Upper lobe of left lung (tissue), 6 donors: ENCODE measurements around the gene TANGO2. TPM values are rescaled to one million over a fixed set of nuclear protein-coding genes. Genes with fewer than 3 reads are reported as not detected.

Experiments
- ATAC-seq, 2 donors: fragments of 200-7000 bp; cut with Tn5 transposase; one replicate each; pipeline ENCODE4 v1.9.1; 2022; ENCODE audit warnings: mild to moderate bottlenecking in 2 of 2, moderate library complexity in 2 of 2; ENCODE audit not compliant: low FRiP score in 2 of 2
- DNase-seq, 2 donors: peaks; one replicate each; pipeline ENCODE4 v3.0.0-alpha.2; 2019 to 2020
- H3K27ac ChIP-seq, 4 donors: fragments of 200-600 bp; sonication (generic); one replicate each; pipeline ENCODE4 v1.5.1; 2016 to 2019
- H3K27me3 ChIP-seq, 4 donors: fragments of 200-600 bp; sonication (generic); one replicate each; pipeline ENCODE4 v1.5.1; 2017 to 2019
- H3K36me3 ChIP-seq, 4 donors: fragments of 200-600 bp; sonication (generic); one replicate each; pipeline ENCODE4 v1.5.1; 2016 to 2019
- H3K4me1 ChIP-seq, 4 donors: fragments of 200-600 bp; sonication (generic); one replicate each; pipeline ENCODE4 v1.5.1; 2018 to 2019
- H3K4me3 ChIP-seq, 4 donors: fragments of 200-600 bp; sonication (generic); one replicate each; pipeline ENCODE4 v1.5.1; 2017 to 2019; ENCODE audit warnings: mild to moderate bottlenecking in 2 of 4, moderate library complexity in 1 of 4
- H3K9me3 ChIP-seq, 4 donors: fragments of 200-600 bp; sonication (generic); one replicate each; pipeline ENCODE4 v1.5.1; 2018 to 2019
- CTCF ChIP-seq, 6 experiments: fragments of 450-650 bp in 4 of 6; fragments of 200-600 bp in 2 of 6; sonication (generic) in 2 of 6; IDR thresholded peaks; one replicate each; pipeline ENCODE4 v1.5.1; 2016 to 2019; ENCODE audit warnings: antibody characterized with exemption in 6 of 6
- EP300 ChIP-seq, 4 donors: sonication (generic); formaldehyde crosslinking; IDR thresholded peaks; one replicate each; pipeline ENCODE4 v1.5.1; 2017; ENCODE audit warnings: antibody characterized with exemption in 4 of 4, control low read depth in 2 of 4
- POLR2A ChIP-seq, 4 donors: fragments of 450-650 bp; IDR thresholded peaks; one replicate each; pipeline ENCODE4 v1.5.1; 2016 to 2017; ENCODE audit warnings: antibody characterized with exemption in 4 of 4, mild to moderate bottlenecking in 2 of 4
- POLR2AphosphoS5 ChIP-seq, 2 donors: sonication (generic); formaldehyde crosslinking; IDR thresholded peaks; one replicate each; pipeline ENCODE4 v1.5.1; 2017; ENCODE audit warnings: antibody characterized with exemption in 2 of 2
- WGBS, 2 donors: methylation state at CpG; one replicate each; pipeline ENCODE4 v1.1.5; 2017 to 2018; 5-methylcytosine and 5-hydroxymethylcytosine counted together
- total RNA-seq, 6 donors: library from RNA; depleted of rRNA in 4 of 6; stranded (reverse); fragments of >200 nt in 4 of 6; gene quantifications; one replicate each; pipeline versions ENCODE4 v1.1.0 to v1.2.1, GENCODE V29; 2016 to 2021
- donor health status: DM: no; HTN: no; CAD: no; lungs with moderate emphysema.
- donor health status: DM: no; HTN: yes; CAD: no; lungs with severe emphysema.

The TANGO2 gene
- total RNA-seq, 6 donors from 2014 or later = 33.9 to 94.3 (median 55.0) TPM

DNA sequence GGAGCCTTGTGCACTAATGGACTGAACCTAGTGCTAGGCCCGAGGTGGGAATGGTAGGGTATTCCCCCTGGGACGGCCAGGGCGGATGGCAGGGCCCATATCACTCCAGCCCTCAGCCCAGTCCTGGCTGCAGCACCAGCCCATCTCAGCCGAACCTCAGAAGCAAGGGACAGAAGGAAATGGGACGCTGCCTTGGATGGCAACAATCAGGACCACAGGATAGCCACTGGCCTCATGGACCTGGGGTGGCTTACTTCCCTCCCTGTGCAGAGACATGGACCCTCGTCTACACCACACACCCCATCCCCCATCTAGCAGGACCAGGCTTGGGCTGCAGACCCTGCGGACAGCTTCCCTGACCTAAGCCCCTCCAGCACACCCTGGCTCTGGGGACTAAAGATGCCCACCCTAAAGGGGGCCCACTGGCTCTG is 28.4 kb upstream of the TANGO2 start:
- Histone ChIP-seq H3K27ac (no peak overlapping the region), H3K27me3 (no peaks in the 10 kb centered on the region), H3K36me3 (no peaks in the 10 kb centered on the region), H3K4me1 (peaks cover 11 to 26% (median 15%) of the 10 kb centered on the region in 4 donors), H3K9me3 (no peaks in the 10 kb centered on the region), H3K4me3 (no peak overlapping the region)
- 89 to 90% methylated on average over 7 of the region's 7 CpGs for WGBS, 2 donors
- ATAC-seq = no peak
- no peak for TF ChIP-seq CTCF (IDR thresholded peaks at IDR 0.05)
- no peak for TF ChIP-seq EP300 (IDR thresholded peaks at IDR 0.05)
- TF ChIP-seq POLR2A (IDR thresholded peaks at IDR 0.05) = no peak
- TF ChIP-seq POLR2AphosphoS5 (IDR thresholded peaks at IDR 0.05) = no peak
- DNase-seq = no peak

- H3K4me3 ChIP-seq = no peak overlapping the region
- H3K4me1 ChIP-seq = peaks cover 11 to 26% (median 15%) of the 10 kb centered on the region in 4 donors
- no peak overlapping the region for H3K27ac ChIP-seq
- no peaks in the 10 kb centered on the region for H3K9me3 ChIP-seq
- no peak for ATAC-seq
- WGBS, 2 donors = 92% methylated on average over 6 of the region's 6 CpGs; no CpG with 5 or more reads in 1 of the 2 donors
- DNase-seq = no peak
- no peaks in the 10 kb centered on the region for H3K27me3 ChIP-seq
- H3K36me3 ChIP-seq = no peaks in the 10 kb centered on the region
- no peak for TF ChIP-seq EP300 (IDR thresholded peaks at IDR 0.05)
- TF ChIP-seq CTCF (IDR thresholded peaks at IDR 0.05) = no peak
- no peak for TF ChIP-seq POLR2AphosphoS5 (IDR thresholded peaks at IDR 0.05)
- TF ChIP-seq POLR2A (IDR thresholded peaks at IDR 0.05) = no peak
Observed at GRCh38 chr22:19992921-19993355, 28.0 kb upstream of the TANGO2 start.

GRCh38 chr22:19993926-19994325 is 27.0 kb upstream of the TANGO2 start:
- DNase-seq = no peak
- no peak overlapping the region for H3K27ac ChIP-seq
- H3K27me3 ChIP-seq = no peaks in the 10 kb centered on the region
- H3K36me3 ChIP-seq = no peaks in the 10 kb centered on the region
- TF ChIP-seq POLR2A (IDR thresholded peaks at IDR 0.05) (no peak), CTCF (IDR thresholded peaks at IDR 0.05) (no peak), POLR2AphosphoS5 (IDR thresholded peaks at IDR 0.05) (no peak), EP300 (IDR thresholded peaks at IDR 0.05) (no peak)
- no peaks in the 10 kb centered on the region for H3K9me3 ChIP-seq
- WGBS, 2 donors = 92 to 95% methylated on average over 7 of the region's 7 CpGs
- H3K4me1 ChIP-seq = peaks cover 14 to 26% (median 17%) of the 10 kb centered on the region in 4 donors
- ATAC-seq = no peak
- H3K4me3 ChIP-seq = no peak overlapping the region

DNA sequence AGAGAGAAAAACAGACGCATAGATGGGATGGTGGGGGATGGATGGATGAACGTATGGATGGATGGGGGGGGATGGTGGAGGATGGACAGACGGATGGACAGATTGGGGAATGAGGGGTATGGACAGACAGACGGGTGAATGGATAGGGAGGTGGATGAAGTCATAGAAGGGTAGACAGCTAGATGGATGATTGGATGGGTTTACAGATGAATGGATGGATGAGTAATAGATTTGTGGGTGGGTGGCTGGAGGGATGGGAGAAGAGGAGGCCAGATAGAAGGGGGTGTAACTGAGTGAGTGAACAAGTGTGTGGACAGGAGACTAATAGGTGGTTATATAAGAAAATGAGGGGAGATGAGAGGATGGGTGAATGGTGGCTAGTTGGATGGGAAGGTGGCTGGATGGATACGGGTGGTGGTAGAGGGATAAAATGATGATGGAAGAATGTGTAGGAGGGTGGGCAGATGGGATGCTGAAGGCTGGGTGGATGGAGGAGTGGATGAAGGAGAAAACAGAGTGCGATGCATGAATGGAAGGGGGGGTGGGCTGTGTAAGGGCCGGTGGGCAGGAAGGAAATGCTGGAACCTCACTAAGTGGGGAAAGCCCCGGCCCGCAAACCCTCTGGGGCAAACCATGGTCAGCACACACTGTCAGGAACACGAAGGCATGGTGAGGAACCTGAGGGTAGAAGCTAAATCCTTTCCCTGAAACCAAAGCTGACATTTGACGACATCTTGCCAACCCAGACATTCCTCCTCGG is 25.9 kb upstream of the TANGO2 start:
- Histone ChIP-seq H3K9me3 (no peaks in the 10 kb centered on the region), H3K27ac (peak overlapping the region; percentile 6 to 77 (median 53)), H3K27me3 (no peaks in the 10 kb centered on the region), H3K36me3 (no peaks in the 10 kb centered on the region), H3K4me3 (no peak overlapping the region), H3K4me1 (peaks cover 15 to 30% (median 19%) of the 10 kb centered on the region in 4 donors)
- DNase-seq = no peak
- TF ChIP-seq EP300 (IDR thresholded peaks at IDR 0.05) (no peak), POLR2A (IDR thresholded peaks at IDR 0.05) (no peak), CTCF (IDR thresholded peaks at IDR 0.05) (no peak), POLR2AphosphoS5 (IDR thresholded peaks at IDR 0.05) (no peak)
- WGBS, 2 donors = 66 to 68% methylated on average over 12 of the region's 12 CpGs
- ATAC-seq = no peak
